Activated CD4-positive, alpha-beta T cell treated with anti-CD3 and anti-CD28 coated beads for 4 hours (primary cell): ENCODE measurements around the gene ZNF74.

Experiments used
- DNase-seq, 2 donors: peaks; one replicate each; pipeline ENCODE4 v3.0.0-alpha.2; 2020

The ZNF74 gene

GRCh38 chr22:20434264-20434751 is 40.4 kb downstream of the ZNF74 start:
- no peak for DNase-seq

- DNase-seq = no peak
Observed at GRCh38 chr22:20434773-20435172, 40.8 kb downstream of the ZNF74 start.

GRCh38 chr22:20435436-20436306 is 41.7 kb downstream of the ZNF74 start:
- no peak for DNase-seq

- DNase-seq = no peak
Observed at GRCh38 chr22:20436307-20436767, 42.4 kb downstream of the ZNF74 start.

- DNase-seq = no peak
Observed at GRCh38 chr22:20436768-20437612, 43.0 kb downstream of the ZNF74 start.

GRCh38 chr22:20437613-20438426 is 43.9 kb downstream of the ZNF74 start, which contains the start of gene SCARF2:
TSS of gene SCARF2 (minus strand) at chr22:20437825. CDS start at chr22:20437754, 71 bp downstream.
- DNase-seq = no peak

GRCh38 chr22:20438427-20438677 is 44.4 kb downstream of the ZNF74 start:
- no peak for DNase-seq

GRCh38 chr22:20438678-20439492 is 44.9 kb downstream of the ZNF74 start:
- DNase-seq = no peak

- DNase-seq = no peak
Observed at GRCh38 chr22:20439556-20439927, 45.6 kb downstream of the ZNF74 start.

GRCh38 chr22:20439928-20440575 is 46.1 kb downstream of the ZNF74 start:
- no peak for DNase-seq

- no peak for DNase-seq
Observed at GRCh38 chr22:20440637-20441591, 47.0 kb downstream of the ZNF74 start.

- no peak for DNase-seq
Observed at GRCh38 chr22:20441631-20442484, 47.9 kb downstream of the ZNF74 start.

GRCh38 chr22:20442485-20443284 is 48.7 kb downstream of the ZNF74 start:
- DNase-seq = no peak

GRCh38 chr22:20444325-20444724 is 50.4 kb downstream of the ZNF74 start:
- DNase-seq = no peak

GRCh38 chr22:20446383-20446970 is 52.5 kb downstream of the ZNF74 start:
- DNase-seq = no peak

GRCh38 chr22:20448630-20449029 is 54.7 kb downstream of the ZNF74 start:
- no peak for DNase-seq

GRCh38 chr22:20449819-20450550 is 56.0 kb downstream of the ZNF74 start:
- DNase-seq = no peak
